A549 (cell line): ENCODE data around the gene UBE2O.

Source experiments
- CHD2 ChIP-seq: fragments of 150-350 bp; IDR thresholded peaks from 2 replicates; pipeline ENCODE4 v1.6.1; 2014; ENCODE audit warnings: low read length; ENCODE audit not compliant: partially characterized antibody
- HOXA7 ChIP-seq: fragments of 250-450 bp; sonication (Bioruptor Pico); IDR thresholded peaks from 2 replicates; pipeline ENCODE4 v1.5.0; 2020; ENCODE audit warnings: mild to moderate bottlenecking, moderate library complexity
- KDM1A ChIP-seq: fragments of 200-600 bp; sonication (generic); IDR thresholded peaks from 2 replicates; pipeline ENCODE4 v1.6.1; 2016; ENCODE audit warnings: low read depth, mild to moderate bottlenecking
- KDM5A ChIP-seq: fragments of 200-600 bp; sonication (generic); IDR thresholded peaks from 2 replicates; pipeline ENCODE4 v1.6.1; 2016; ENCODE audit warnings: antibody characterized with exemption, mild to moderate bottlenecking
- MYC ChIP-seq: IDR thresholded peaks from 2 replicates; pipeline ENCODE4 v1.6.1; 2012; ENCODE audit warnings: mild to moderate bottlenecking, inconsistent platforms, low read length, improper control_type of control experiment, borderline replicate concordance
- PHF8 ChIP-seq: fragments of 200-600 bp; sonication (generic); IDR thresholded peaks from 2 replicates; pipeline ENCODE4 v1.6.1; 2016; ENCODE audit warnings: low read depth, mild to moderate bottlenecking, antibody characterized with exemption, moderate library complexity, borderline replicate concordance
- POLR2A ChIP-seq: IDR thresholded peaks from 2 replicates; pipeline ENCODE4 v1.6.1; 2012; ENCODE audit warnings: mild to moderate bottlenecking, low read length
- POLR2AphosphoS2 ChIP-seq: conservative IDR thresholded peaks from 2 replicates; pipeline ENCODE4 v1.6.1; 2012; ENCODE audit warnings: low read length, improper control_type of control experiment, inconsistent platforms
- RFX5 ChIP-seq: fragments of 450-650 bp; IDR thresholded peaks from 2 replicates; pipeline ENCODE4 v1.7.1; 2014; ENCODE audit warnings: antibody characterized with exemption, mild to moderate bottlenecking, moderate library complexity
- TF ChIP-seq, protein P1 (sequence below): fragments of 200-600 bp; sonication (generic); IDR thresholded peaks from 2 replicates; pipeline ENCODE4 v1.6.1; 2016; ENCODE audit warnings: antibody characterized with exemption, mild to moderate bottlenecking, moderate library complexity
- TF ChIP-seq, protein P2 (sequence below): fragments of >200 bp; sonication (Bioruptor Twin); formaldehyde crosslinking; IDR thresholded peaks from 3 replicates; pipeline ENCODE4 v1.5.1; 2016
- TF ChIP-seq, protein P3 (sequence below): IDR thresholded peaks from 2 replicates; pipeline ENCODE4 v1.6.1; 2012
- TF ChIP-seq, protein P4 (sequence below): fragments of >200 bp; sonication (Bioruptor Twin); formaldehyde crosslinking; IDR thresholded peaks from 3 replicates; pipeline ENCODE4 v1.6.1; 2016

DNA sequence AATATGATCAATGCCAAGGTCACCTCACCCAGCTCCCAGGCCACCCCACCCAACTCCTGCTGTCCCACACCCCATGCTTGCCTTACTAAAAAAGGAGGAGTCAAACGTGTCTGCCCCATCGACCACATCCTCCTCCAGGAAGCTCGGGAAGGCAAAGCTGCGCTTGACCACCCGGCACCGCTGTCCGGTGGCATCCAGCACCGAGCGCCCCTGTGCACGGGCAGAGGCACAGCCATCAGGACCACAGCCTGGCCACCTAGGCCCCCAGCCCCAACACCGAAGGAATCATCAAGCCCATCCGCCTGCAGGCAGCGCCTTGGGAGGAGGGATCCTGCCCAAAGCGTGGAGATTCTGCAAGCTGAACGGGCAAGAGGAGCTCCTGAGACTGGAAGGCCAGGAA, 24.6 kb upstream of the UBE2O start:
- TF ChIP-seq POLR2A (no peak), RFX5 (no peak), POLR2AphosphoS2 (no peak), KDM5A (no peak), CHD2 (no peak), KDM1A (no peak), HOXA7 (CRISPR knock-in tag) (no peak), PHF8 (no peak), MYC (no peak)
- TF ChIP-seq, protein P1, sequence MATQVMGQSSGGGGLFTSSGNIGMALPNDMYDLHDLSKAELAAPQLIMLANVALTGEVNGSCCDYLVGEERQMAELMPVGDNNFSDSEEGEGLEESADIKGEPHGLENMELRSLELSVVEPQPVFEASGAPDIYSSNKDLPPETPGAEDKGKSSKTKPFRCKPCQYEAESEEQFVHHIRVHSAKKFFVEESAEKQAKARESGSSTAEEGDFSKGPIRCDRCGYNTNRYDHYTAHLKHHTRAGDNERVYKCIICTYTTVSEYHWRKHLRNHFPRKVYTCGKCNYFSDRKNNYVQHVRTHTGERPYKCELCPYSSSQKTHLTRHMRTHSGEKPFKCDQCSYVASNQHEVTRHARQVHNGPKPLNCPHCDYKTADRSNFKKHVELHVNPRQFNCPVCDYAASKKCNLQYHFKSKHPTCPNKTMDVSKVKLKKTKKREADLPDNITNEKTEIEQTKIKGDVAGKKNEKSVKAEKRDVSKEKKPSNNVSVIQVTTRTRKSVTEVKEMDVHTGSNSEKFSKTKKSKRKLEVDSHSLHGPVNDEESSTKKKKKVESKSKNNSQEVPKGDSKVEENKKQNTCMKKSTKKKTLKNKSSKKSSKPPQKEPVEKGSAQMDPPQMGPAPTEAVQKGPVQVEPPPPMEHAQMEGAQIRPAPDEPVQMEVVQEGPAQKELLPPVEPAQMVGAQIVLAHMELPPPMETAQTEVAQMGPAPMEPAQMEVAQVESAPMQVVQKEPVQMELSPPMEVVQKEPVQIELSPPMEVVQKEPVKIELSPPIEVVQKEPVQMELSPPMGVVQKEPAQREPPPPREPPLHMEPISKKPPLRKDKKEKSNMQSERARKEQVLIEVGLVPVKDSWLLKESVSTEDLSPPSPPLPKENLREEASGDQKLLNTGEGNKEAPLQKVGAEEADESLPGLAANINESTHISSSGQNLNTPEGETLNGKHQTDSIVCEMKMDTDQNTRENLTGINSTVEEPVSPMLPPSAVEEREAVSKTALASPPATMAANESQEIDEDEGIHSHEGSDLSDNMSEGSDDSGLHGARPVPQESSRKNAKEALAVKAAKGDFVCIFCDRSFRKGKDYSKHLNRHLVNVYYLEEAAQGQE, result no peak
- TF ChIP-seq, protein P2, sequence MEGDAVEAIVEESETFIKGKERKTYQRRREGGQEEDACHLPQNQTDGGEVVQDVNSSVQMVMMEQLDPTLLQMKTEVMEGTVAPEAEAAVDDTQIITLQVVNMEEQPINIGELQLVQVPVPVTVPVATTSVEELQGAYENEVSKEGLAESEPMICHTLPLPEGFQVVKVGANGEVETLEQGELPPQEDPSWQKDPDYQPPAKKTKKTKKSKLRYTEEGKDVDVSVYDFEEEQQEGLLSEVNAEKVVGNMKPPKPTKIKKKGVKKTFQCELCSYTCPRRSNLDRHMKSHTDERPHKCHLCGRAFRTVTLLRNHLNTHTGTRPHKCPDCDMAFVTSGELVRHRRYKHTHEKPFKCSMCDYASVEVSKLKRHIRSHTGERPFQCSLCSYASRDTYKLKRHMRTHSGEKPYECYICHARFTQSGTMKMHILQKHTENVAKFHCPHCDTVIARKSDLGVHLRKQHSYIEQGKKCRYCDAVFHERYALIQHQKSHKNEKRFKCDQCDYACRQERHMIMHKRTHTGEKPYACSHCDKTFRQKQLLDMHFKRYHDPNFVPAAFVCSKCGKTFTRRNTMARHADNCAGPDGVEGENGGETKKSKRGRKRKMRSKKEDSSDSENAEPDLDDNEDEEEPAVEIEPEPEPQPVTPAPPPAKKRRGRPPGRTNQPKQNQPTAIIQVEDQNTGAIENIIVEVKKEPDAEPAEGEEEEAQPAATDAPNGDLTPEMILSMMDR, result no peak
- TF ChIP-seq, protein P3, sequence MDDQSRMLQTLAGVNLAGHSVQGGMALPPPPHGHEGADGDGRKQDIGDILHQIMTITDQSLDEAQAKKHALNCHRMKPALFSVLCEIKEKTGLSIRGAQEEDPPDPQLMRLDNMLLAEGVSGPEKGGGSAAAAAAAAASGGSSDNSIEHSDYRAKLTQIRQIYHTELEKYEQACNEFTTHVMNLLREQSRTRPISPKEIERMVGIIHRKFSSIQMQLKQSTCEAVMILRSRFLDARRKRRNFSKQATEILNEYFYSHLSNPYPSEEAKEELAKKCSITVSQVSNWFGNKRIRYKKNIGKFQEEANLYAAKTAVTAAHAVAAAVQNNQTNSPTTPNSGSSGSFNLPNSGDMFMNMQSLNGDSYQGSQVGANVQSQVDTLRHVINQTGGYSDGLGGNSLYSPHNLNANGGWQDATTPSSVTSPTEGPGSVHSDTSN, result no peak
- TF ChIP-seq, protein P4, sequence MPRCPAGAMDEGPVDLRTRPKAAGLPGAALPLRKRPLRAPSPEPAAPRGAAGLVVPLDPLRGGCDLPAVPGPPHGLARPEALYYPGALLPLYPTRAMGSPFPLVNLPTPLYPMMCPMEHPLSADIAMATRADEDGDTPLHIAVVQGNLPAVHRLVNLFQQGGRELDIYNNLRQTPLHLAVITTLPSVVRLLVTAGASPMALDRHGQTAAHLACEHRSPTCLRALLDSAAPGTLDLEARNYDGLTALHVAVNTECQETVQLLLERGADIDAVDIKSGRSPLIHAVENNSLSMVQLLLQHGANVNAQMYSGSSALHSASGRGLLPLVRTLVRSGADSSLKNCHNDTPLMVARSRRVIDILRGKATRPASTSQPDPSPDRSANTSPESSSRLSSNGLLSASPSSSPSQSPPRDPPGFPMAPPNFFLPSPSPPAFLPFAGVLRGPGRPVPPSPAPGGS, result no peak
